Embryonic facial prominence (tissue), 1 donor: ENCODE results near the gene NRF1.

Experiments
- DNase-seq: peaks from one replicate; pipeline ENCODE4 v3.0.0-alpha.2; 2016; ENCODE audit errors: extremely low spot score

NRF1 gene

DNA sequence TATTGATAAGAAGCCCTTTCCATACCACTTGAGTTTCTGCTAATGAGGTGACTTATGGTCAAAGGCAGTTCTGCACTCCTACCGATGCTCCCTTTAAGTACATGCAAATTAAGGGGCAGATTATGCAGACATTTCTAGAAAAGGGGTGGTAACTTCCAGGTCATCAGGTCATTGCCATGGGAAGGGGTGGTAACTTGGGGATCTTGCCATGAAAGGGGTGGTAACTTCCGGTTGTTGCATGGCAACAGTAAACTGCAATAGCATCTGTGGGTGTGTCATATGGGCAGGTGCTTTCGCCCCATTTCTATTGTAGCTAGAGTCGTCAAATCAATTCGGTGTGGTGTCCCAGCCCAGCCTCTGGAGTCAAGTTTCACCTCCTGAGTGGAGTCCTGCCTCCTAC, 190.4 kb downstream of the NRF1 start:
- DNase-seq, result no peak

DNA sequence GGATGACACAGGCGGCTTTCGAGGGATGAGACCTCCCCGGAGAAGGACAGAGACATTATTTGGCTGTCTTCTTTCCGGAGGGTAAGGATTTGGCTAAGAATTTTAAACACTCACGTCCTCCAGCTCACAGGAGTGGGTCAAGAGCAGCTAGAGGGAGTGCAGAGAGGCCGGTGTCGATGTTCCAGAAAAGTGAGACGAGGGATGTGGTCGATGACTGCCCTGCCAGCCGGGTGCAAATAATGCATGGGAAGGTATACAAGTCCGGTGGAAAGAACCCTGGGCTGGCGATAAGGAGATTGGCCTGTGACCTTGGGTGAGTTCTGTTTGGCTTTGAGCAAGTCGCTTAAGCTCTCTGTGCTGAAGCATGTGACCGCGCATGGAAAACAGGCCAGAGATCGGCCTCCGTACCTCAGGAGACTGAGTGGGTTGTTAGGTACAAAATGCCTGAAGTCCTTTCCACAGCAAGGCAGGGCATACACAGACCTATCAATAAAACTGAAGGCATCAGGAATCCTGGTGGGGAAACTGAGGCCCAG, 192.1 kb downstream of the NRF1 start:
- DNase-seq, result no peak

DNA sequence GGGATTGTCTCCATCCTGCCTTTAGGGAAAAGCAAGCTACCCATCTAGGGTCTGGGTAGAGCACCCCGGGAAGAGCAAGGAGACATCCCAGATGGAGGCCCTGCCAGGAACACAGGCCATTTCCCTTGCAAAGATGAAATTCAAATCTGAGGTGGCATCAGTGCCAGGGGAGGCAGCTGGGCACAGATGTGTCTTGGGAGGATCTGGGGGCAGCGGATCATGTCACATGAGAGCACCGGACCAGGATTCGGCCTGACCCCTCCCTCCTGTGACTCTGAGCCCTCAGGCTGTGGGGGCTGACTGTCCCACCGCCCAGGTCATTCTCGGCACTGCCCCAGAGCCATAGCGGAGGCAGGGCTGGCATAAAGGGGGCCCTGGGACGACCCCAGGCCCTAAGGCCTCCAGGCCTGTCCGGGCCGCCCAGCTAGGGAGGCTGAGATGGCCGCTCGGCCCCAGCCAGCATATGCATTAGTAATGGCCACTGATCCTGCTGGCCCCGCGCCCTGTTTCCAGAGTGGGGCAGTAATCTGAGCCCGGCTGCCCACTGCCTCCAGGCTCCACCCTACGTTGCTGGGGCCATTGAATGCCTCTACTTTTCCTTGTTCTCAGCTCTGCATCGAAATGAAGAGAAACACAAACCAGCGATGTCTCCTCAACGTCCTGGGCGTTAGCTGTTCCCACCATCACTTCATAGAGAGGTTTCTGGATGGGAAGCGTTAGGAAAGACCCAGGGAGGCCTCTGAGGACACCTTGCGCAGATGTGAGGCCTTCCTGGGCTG, 192.8 kb downstream of the NRF1 start:
- no peak for DNase-seq

DNA sequence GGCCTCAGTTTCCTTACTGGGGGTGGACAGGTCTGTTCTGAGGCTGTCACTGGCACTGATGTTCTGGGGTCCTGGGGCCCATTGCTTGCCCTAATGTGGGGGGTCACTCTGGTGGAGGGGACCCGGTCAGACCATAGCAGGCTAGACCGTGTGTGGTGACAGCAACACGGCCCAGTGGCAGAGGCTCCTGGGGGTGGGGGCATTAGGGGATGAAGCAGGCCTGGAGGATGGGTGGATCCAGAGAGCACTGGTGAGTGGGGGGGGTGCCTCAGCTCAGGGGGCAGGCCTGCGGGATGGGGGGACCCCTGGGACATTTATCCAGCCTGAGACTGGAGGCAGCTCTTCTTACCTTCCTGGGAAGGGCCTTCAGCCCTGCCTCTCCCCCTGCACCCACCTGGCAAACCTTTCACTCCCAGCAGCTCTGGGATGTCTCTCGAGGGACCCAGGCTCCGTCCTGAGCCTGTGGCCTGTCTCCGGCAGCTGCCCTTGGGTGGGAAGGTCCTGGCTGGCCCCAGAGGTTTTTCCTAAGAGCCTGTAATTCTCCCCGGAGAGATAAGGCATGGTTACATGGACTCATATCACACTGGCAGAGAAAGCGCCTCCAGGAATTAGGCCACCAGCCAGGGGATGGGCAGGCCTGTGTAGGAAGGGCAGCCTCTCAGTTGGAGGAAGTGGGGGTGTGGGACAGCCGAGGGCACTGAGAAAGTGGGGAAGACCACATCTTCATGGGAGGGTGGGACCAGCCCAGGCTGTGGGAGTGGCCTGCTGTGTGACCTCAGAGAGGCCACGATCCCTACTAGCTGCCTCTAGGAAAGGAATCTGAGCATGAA, 193.6 kb downstream of the NRF1 start:
- DNase-seq, result no peak
